NCI-H1417 treated with DMSO at 0.1 percent for 48 hours (cell line): ENCODE data around the gene GAB2.
A peak's percentile ranks its signal among the peaks of the same experiment; 100 is the strongest.
"Not testable (repeated sequence)": the region's sequence is repeated elsewhere in the genome, so short reads cannot be mapped to it uniquely, and the experiment has no call there.

ENCODE experiments used
- DNase-seq: peaks from one replicate; lab custom pipeline; 2025; lab: John Stamatoyannopoulos, UW

Gene GAB2

GRCh38 chr11:78244546-78245255 is 172.9 kb downstream of the GAB2 start:
- no peak for DNase-seq

GRCh38 chr11:78244080-78244479 is 173.5 kb downstream of the GAB2 start:
- DNase-seq: no peak

- no peak for DNase-seq
Measured at GRCh38 chr11:78241475-78241874, 176.1 kb downstream of the GAB2 start.

GRCh38 chr11:78239781-78240180 is 177.8 kb downstream of the GAB2 start:
- no peak for DNase-seq

GRCh38 chr11:78237293-78238046 is 180.2 kb downstream of the GAB2 start:
- no peak for DNase-seq

- no peak for DNase-seq
Measured at GRCh38 chr11:78234006-78234405, 183.6 kb downstream of the GAB2 start.

- not testable (repeated sequence) for DNase-seq
Measured at GRCh38 chr11:78233046-78233445, 184.6 kb downstream of the GAB2 start.

GRCh38 chr11:78231962-78232501 is 185.6 kb downstream of the GAB2 start:
- no peak for DNase-seq

- no peak for DNase-seq
Measured at GRCh38 chr11:78230161-78230877, 187.3 kb downstream of the GAB2 start.

- DNase-seq: no peak
Measured at GRCh38 chr11:78229106-78229505, 188.5 kb downstream of the GAB2 start.

GRCh38 chr11:78228467-78228866 is 189.2 kb downstream of the GAB2 start:
- peak; percentile 41 for DNase-seq

- DNase-seq: no peak
Measured at GRCh38 chr11:78227921-78228320, 189.7 kb downstream of the GAB2 start.

GRCh38 chr11:78226684-78227680 is 190.6 kb downstream of the GAB2 start:
- DNase-seq: no peak

GRCh38 chr11:78224906-78225420 is 192.7 kb downstream of the GAB2 start:
- DNase-seq: no peak

- no peak for DNase-seq
Measured at GRCh38 chr11:78224506-78224905, 193.1 kb downstream of the GAB2 start.

GRCh38 chr11:78223320-78223954 is 194.2 kb downstream of the GAB2 start:
- DNase-seq: no peak

GRCh38 chr11:78222726-78223125 is 194.9 kb downstream of the GAB2 start:
- not testable (repeated sequence) for DNase-seq

- no peak for DNase-seq
Measured at GRCh38 chr11:78221396-78222315, 196.0 kb downstream of the GAB2 start.
